GM21515 (cell line): ENCODE data around the gene PFDN4.
A peak's percentile ranks its signal among the peaks of the same experiment; 100 is the strongest.

Experiments used
- ATAC-seq: cut with Tn5 transposase; IDR thresholded peaks from one replicate; pipeline ENCODE4 v1.9.1; 2021; ENCODE audit not compliant: unreplicated experiment

PFDN4 gene

GRCh38 chr20:54173653-54174456 lies 34.0 kb upstream of the PFDN4 start, which contains the start of gene CYP24A1:
Gene CYP24A1 (minus strand): TSS chr20:54173986. CDS start chr20:54173579, 407 bp downstream.
- ATAC-seq: no peak

- ATAC-seq: no peak
These were observed 33.3 kb upstream of the PFDN4 start for GRCh38 chr20:54174457-54175175.

GRCh38 chr20:54176610-54177009 lies 31.3 kb upstream of the PFDN4 start:
- ATAC-seq: no peak

- ATAC-seq: no peak
These were observed 30.5 kb upstream of the PFDN4 start for GRCh38 chr20:54177378-54177777.

GRCh38 chr20:54178256-54178655 lies 29.6 kb upstream of the PFDN4 start:
- no peak for ATAC-seq

GRCh38 chr20:54179946-54180345 lies 27.9 kb upstream of the PFDN4 start:
- no peak for ATAC-seq

GRCh38 chr20:54180931-54181330 lies 27.0 kb upstream of the PFDN4 start:
- ATAC-seq: no peak

GRCh38 chr20:54184071-54184470 lies 23.8 kb upstream of the PFDN4 start:
- ATAC-seq: no peak

- no peak for ATAC-seq
These were observed 22.8 kb upstream of the PFDN4 start for GRCh38 chr20:54184904-54185626.

- ATAC-seq: no peak
These were observed 19.6 kb upstream of the PFDN4 start for GRCh38 chr20:54188132-54188849.

- ATAC-seq: no peak
These were observed 18.3 kb upstream of the PFDN4 start for GRCh38 chr20:54189630-54190029.

- no peak for ATAC-seq
These were observed 17.7 kb upstream of the PFDN4 start for GRCh38 chr20:54190217-54190616.

GRCh38 chr20:54193817-54194216 lies 14.1 kb upstream of the PFDN4 start:
- no peak for ATAC-seq

- no peak for ATAC-seq
These were observed 13.0 kb upstream of the PFDN4 start for GRCh38 chr20:54194724-54195438.

GRCh38 chr20:54195483-54196472 lies 12.1 kb upstream of the PFDN4 start:
- no peak for ATAC-seq

GRCh38 chr20:54197621-54198604 lies 10.0 kb upstream of the PFDN4 start:
- no peak for ATAC-seq

GRCh38 chr20:54199283-54199682 lies 8.6 kb upstream of the PFDN4 start:
- ATAC-seq: no peak

- peak; percentile 65 for ATAC-seq
These were observed 8.1 kb upstream of the PFDN4 start for GRCh38 chr20:54199721-54200176.
